GM10266 (cell line): ENCODE results near the gene YARS1.

Experiments
- DNase-seq: peaks from one replicate; pipeline ENCODE4 v3.0.0; 2012; ENCODE audit errors: extremely low spot score
- TF ChIP-seq, protein P1 (sequence below): IDR thresholded peaks from 2 replicates; pipeline ENCODE4 v1.5.1; 2012; ENCODE audit warnings: mild to moderate bottlenecking, low read depth; ENCODE audit not compliant: control insufficient read depth, insufficient read depth; ENCODE audit errors: missing control alignments

Gene YARS1

DNA sequence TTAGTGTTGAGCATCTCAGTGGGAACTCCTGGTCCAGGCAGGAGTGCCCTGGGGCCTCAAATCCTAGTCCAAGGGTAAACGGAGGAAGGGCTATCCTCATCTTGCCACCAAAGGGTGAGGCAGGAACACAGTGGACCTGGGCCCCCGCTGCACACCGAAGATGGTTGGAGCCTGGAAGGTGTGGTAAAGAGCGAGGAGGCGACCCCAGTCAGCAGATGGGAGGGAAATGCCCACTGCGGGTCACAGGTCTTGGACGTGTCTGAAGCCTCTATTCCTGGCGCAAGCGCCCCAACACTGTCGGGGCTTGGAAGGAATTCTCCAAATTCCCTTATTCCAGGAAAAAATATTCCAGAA lies 76.1 kb downstream of the YARS1 start:
- TF ChIP-seq, protein P1, sequence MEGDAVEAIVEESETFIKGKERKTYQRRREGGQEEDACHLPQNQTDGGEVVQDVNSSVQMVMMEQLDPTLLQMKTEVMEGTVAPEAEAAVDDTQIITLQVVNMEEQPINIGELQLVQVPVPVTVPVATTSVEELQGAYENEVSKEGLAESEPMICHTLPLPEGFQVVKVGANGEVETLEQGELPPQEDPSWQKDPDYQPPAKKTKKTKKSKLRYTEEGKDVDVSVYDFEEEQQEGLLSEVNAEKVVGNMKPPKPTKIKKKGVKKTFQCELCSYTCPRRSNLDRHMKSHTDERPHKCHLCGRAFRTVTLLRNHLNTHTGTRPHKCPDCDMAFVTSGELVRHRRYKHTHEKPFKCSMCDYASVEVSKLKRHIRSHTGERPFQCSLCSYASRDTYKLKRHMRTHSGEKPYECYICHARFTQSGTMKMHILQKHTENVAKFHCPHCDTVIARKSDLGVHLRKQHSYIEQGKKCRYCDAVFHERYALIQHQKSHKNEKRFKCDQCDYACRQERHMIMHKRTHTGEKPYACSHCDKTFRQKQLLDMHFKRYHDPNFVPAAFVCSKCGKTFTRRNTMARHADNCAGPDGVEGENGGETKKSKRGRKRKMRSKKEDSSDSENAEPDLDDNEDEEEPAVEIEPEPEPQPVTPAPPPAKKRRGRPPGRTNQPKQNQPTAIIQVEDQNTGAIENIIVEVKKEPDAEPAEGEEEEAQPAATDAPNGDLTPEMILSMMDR: no peak
- no peak for DNase-seq

DNA sequence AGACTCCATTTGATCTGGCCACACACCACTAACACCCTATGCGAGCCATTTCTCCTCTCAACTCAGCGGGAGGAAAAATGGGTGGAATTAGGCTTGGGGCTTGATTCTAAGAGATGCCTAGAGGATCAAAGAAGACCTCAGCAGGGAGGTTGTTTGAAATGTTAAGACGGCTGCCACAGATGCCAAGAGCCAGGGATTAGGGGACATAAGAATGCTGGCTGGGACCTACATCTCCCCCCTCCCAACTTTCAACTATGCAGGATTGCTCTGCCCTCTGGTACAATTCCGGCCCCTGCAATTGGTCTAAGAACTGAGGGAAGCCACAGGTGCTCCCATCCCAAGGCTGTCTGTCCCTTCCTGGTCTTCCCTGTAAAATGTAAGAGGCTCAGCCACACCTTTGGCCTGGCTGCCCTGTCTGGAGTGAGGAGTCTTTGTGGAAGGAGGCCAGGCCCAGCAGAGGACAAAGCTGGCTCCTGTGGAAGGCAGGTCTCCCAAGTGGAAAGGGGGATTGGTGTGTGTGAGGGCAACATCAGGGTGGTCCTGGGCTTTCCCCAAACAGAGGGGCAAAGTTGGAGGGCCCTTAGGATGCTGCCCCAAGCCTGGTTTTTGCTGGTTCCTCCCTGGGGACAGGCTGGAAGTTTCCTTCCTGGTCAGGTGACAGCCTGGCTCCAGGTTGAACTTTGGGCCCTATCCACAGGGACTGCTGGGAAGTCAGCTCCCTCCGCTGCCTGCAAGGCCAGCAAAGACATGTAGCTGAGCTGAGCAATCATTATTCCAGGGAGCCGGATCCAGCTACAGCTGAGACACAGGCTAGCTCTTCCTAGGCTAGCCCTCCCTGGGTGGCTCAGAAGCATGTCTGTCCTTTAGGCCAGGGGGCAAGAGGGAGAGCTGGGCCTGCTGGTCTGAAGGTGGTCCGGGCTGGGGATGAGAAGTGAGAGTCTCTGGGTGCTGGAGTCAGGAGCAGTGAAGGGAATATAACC lies 80.1 kb downstream of the YARS1 start:
- TF ChIP-seq, protein P1: no peak
- DNase-seq: no peak

DNA sequence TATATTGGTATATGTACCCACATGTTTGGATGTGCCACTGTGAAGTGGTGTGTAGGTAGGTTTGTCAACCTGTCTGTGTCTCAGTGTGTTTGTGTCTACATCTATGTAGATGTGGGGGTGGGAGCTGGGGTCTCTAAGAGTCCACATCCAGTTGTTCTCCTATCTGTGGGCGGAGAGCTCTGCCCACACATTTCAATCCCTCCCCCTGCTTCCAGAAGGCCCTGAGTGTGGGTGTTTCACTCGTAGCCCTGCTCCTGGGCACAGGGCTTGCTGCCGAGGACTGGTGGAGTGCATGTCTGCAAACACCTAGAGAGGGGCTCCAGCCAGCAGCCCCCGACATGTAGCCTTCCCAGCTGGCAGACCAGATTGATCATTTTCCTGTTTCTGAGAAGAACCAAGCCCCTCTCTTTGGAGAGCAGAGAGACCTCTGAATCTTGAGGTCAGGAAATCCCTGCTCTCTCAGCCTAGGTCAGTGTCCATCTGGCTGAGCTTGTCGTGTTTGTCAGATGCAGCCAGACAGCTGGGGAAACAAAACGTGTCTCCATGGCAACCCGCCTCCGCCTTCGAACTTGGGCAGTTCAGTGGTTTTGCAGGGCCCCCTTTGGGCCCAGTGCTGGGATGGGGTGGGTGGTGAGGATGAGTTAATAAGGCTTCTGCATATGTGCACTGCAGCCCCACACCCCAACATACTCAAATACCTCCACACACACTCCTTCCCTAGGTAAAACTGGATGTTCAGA lies 83.4 kb downstream of the YARS1 start:
- TF ChIP-seq, protein P1: no peak

DNA sequence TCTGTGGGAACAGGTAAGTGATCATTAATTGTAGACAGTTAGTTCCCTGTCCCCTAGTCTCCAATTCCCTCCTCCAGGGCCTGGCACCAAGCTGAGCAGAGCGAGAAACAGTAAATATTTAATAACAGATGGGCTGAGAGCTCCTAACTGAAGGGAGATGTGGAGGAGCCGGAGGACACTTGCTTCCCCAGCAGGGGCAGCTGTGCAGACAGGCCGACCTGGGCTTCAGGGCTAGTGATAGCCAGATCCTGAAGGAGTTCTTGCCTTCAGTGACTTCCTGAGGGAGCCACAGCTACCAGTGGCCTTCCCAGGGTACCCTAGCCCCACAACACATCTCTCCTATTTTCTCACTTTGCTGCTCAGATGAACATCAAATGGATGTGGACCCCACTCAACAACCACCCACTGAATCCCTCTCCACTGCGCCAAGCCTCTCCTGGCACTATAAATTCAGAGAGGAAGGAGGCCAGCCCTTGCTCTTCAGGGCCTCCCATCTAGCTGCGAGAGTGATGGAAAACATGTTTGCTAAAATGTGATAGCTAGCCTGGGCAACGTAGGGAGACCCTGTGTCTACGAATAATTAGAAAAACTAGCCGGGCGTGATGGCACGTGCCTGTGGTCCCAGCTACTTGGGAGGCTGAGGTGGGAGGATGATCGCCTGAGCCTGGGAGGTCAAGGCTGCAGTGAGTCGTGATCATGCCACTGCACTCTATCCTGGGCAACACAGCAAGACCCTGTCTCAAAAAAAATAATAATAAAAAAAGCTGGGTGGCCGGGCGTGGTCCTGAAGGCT lies 87.7 kb downstream of the YARS1 start:
- DNase-seq: no peak
- TF ChIP-seq, protein P1: no peak

More for the DNA sequence above, 83.4 kb downstream of the YARS1 start:
- DNase-seq: no peak

DNA sequence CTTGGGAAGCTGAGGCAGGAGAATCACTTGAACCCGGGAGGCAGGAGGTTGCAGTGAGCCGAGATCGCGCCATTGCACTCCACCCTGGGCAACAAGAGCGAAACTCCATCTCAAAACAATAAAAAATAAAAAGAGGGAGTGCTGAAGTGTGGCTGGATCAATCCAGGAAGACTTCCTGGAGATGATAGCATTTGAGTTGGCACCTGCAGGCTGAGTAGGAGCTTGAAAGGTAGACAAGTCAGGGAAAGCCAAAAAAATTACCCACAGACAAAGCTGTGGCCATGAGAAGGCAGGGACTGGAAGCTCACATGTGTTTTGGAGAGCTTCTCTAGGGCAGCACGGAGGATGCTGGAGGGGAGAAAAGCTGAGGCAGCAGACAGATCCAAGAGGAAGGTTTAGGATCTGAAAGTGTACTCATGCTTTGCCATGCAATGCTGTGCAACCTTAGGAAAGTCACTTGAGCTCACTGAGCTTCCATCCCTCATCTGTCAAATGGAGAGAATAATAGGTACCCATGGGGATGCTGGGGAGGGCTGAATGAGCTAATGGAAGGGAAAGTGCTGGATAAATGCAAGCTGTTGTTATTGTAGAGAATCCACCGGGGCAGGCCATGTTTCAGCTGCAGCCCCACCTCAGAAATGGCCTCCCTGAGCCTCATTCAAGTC lies 88.6 kb downstream of the YARS1 start:
- no peak for DNase-seq
- TF ChIP-seq, protein P1: no peak

DNA sequence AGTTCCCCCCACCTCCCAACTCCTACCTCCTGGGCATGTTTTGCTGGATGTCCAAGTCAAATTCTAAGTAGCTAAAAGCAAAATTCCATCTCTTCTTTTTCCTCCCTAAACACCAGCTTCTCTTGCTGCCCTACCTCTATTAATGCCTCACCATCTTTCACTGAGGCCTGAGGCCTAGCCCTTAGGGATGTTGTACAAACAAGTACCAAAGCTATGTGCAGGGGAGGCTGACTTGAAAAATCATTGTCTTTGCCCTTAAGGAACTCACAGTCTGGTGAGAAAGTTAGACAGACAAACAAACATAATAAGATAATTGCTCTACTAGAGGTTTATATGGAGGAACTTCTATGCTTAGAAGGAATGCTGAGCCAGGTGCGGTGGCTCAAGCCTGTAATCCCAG lies 89.3 kb downstream of the YARS1 start:
- DNase-seq: no peak
- TF ChIP-seq, protein P1: no peak
